PC-3 (cell line): ENCODE measurements around the gene SP140L.

Experiments
- CTCF ChIP-seq: fragments of 300-600 bp; sonication (generic); conservative IDR thresholded peaks from 2 replicates; pipeline ENCODE4 v1.5.1; 2017; ENCODE audit warnings: antibody characterized with exemption, low read depth, mild to moderate bottlenecking, low read length
- EZH2 ChIP-seq: fragments of 300-600 bp; sonication (generic); IDR thresholded peaks from one replicate; pipeline ENCODE4 v1.6.1; 2017; ENCODE audit warnings: antibody characterized with exemption, mild to moderate bottlenecking, low read length; ENCODE audit not compliant: unreplicated experiment
- EZH2phosphoT487 ChIP-seq: fragments of 300-600 bp; sonication (generic); IDR thresholded peaks from 2 replicates; pipeline ENCODE4 v1.6.1; 2018; ENCODE audit warnings: mild to moderate bottlenecking, antibody characterized with exemption, low read length, borderline replicate concordance

- TF ChIP-seq CTCF: no peak
- TF ChIP-seq EZH2: no peak
- no peak for TF ChIP-seq EZH2phosphoT487
Measured at GRCh38 chr2:230384986-230385385, 58.0 kb downstream of the SP140L start.
